Measurements from ENCODE around the gene PRRC2B. TPM values are rescaled to one million over a fixed set of nuclear protein-coding genes. Genes with fewer than 3 reads are reported as not detected.

Gene PRRC2B
- total RNA-seq, 1 donor from 2014 or later = 185 TPM

DNA sequence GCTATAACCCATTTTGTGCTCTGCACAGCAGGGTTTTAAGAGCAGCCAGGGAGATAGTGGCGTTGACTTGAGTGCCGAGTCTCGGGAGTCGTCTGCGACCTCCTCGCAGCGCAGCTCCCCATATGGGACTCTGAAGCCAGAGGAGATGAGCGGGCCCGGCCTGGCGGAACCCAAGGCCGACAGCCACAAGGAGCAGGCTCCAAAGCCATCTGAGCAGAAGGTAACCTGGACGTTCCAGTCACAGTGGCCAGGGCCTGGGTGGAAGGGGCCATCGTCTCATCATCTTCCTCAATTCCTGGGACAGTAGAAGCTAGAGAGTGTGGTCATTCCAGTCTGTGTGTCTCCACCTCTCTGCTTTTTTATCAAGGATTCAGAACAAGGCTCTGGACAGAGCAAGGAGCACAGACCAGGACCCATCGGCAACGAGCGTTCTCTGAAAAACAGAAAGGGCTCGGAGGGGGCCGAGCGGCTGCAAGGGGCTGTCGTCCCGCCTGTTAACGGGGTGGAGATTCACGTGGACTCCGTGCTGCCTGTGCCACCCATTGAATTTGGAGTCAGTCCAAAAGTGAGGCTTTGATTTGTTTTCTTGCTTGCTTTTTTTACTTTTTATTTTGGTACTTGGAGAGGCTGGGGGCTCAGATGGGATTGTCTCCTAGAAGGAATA lies 88.6 kb downstream of the PRRC2B start:
- DNase-seq (ENCODE audit: low spot score) = no peak

DNA sequence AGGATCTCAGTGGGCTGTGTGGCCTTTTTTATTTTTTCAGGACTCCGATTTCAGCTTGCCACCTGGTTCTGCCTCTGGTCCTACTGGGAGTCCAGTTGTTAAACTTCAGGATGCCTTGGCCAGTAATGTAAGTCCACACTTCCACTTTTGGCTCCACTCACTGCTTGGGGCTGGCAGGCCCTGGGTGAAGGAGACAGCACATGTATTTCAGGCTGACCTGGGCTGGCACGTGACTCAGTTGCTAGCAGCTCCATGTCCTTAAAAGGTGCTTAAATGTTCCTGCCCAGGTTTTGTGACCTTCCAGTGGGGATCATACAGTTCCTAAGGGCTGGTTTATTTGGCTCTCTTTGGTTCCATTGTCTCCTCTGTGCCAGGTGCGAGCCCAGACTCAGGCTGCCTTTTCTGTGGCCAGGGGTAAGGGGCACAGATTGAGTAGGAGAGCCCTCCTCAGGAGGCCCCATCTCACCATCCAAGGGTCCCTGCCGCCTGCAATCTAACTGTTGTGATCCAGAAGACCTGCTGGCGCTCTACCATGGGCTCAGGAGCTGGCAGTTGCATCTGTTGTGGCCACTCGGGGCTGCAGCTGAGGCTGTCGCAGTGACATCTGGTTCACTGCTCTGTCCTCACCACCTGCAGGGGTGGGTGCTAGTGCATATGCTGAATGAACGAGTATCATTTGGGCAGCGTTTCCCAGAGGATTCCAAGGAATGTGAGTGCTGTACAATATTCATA lies 89.6 kb downstream of the PRRC2B start:
- DNase-seq (ENCODE audit: low spot score) = no peak

DNA sequence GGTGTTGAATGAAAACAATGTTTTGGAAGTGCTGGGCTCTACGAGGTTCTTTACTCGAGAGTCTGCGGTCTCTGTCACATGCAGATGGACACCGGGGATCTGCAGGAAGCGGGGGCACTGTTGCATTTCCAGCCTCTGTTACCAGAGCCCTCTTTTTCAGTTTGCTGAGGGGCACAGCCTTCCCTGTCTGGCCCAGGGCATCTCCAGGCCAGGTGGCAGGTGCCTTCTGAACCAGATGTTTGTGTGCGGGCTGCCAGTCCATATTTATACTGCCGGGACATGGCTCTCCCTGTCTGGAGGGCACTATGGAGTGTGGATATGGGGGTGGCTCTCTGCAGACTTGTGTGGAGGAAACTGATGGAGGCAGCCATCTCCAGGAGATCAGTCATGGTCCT lies 90.2 kb downstream of the PRRC2B start:
- DNase-seq (ENCODE audit: low spot score) = no peak

DNA sequence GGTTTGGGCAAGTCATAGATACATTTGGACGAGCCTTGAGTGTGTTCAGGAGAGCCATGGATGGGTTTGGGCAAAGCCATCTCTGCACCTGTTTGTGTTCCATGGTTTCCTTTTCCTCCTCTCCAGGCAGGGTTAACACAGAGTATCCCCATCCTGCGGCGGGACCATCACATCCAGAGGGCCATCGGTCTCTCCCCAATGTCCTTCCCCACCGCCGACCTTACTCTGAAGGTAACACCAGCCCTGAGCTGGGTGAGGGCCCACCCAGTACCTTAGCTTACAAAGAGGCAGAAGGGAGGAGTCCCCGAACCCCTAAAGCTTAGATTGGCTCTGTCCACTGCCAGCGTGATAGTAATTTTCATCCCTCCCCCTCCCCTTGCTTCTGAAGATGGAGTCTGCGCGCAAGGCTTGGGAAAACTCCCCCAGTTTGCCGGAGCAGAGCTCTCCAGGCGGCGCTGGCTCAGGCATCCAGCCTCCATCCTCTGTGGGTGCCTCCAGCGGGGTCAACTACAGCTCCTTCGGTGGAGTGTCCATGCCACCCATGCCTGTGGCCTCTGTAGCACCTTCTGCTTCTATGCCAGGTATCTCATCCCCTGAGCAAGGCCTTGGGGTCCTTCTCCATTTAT lies 90.8 kb downstream of the PRRC2B start:
- no peak for DNase-seq (ENCODE audit: low spot score)

DNA sequence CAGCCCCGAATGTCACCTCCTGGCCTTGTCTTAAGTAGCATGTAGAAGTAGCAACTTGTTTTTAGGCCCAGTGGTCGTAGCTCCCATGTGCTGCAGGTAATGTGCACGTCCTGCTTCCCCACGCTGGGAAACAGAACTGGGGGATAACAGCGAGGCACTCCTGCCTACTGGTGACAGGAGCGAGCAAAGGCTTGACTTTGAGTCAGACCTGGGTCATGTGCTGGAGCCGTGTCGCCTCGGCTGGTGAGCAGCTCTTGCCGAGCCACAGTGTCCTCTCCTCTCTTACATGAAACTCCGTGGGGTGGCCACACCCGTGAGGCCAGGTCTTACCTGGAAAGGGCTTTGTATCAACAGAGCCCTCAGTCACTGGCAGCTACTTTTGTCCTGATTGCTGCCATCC lies 91.3 kb downstream of the PRRC2B start:
- DNase-seq (ENCODE audit: low spot score) = no peak

DNA sequence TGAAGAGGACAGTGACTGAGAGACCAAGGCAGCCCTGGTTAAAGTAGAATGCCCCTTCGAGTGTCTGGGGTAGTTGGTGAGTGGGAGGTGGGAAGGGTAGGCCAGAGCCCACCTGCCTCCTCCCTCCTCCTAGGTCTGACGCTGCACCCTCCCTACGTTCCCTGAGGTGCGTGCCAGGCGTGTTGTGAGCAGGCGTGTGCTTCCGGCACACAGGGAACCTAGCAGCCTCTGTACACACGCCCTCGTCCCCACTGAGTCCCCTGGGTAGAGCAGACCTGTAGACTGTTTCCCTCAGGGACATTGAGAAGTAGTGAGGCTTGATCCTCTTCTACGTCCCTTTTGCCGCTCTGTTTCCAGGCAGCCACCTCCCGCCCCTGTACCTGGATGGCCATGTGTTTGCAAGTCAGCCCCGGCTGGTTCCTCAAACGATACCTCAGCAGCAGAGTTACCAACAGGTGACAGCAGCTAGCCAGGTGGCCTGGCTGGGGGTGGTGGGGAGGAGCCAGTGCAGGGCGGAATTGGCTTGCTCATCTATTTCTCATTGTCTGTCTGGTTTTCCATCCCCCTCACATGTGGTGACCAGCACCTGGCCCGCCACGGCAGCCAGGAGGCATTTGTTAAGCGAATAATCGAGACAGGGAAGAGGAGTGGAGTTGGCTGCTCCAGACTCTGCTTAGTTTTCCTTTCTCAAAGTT lies 92.0 kb downstream of the PRRC2B start:
- DNase-seq (ENCODE audit: low spot score) = no peak

DNA sequence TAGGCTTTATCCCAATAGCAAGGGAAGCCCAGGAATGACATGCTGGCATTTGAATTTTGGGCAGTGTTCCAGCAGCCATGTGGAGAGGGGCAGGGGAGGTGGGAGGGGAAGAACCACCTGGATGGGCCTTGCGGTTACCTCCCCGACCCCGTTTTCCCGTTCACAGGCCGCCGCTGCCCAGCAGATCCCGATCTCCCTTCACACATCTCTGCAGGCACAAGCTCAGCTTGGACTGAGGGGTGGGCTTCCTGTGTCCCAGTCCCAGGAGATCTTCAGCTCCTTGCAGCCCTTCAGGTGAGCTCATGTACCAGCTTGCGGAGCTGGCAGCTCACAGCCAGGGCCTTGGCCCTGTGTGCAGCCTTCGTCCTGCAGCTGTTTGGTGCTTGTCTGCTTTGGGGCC lies 93.1 kb downstream of the PRRC2B start:
- DNase-seq (ENCODE audit: low spot score) = no peak

DNA sequence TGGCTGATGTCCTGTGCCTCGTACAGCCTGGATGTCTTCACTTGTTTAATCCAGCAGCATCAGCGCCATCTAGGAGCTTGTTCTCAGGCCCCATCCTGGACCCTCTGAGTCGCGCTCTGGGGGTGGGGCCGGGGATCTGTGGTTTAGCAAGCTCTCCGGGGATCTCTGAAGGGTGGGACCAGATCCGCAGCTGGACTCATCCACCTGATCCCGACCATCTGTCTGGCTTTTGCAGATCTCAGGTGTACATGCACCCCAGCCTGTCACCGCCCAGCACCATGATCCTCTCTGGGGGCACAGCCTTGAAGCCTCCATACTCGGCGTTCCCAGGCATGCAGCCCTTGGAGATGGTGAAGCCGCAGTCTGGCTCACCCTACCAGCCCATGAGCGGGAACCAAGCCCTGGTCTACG lies 93.7 kb downstream of the PRRC2B start:
- DNase-seq (ENCODE audit: low spot score) = no peak

DNA sequence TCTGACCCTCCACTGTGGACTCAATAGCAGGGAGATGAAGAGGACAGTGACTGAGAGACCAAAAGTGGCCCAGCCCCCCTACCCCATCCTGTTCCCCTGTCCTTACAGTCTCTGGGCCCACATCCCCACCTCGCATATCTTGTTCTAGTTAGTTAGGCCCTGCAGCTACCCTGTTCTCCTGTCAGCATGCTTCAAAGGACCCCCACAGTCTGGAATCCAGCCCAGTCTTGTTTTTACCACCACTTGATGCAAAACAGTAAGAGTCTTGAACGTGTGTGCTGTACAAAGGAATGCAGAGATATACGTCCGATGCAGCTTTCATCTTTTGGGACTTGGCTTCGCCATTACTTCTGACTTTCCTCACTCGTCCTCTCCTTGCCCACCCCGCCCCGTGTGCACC lies 96.6 kb downstream of the PRRC2B start:
- no peak for DNase-seq (ENCODE audit: low spot score)

DNA sequence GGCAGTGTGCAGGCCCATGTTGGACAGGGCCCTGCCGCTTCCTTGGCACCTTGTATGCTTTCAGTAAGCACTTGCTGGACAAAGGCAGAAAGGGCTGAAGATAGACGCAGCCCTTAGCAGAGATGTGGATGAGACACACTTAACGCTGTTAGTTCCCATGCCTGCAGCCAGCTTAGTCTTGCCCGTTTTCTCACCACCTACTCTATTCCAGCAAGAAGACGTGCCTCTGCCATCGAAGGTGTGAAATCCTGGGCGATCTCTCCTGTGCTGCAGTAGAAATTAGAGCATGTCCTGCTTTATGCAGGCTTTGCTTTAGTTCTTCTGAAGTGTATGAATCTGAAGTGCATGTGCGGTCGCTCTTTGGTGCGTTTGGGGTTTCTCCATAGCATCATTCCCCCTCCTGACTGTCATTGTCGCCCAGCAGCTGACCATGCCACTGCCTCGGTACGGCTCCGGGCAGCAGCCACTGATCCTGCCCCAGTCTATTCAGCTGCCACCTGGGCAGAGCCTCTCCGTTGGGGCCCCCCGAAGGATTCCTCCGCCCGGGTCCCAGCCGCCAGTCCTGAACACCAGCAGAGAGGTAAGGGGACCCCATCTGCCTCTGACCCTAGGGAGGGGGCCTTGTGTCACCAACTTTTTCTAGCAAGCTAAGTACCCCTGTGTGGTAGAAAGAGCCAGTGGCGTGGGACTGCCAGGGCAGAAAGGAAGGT lies 97.3 kb downstream of the PRRC2B start:
- DNase-seq (ENCODE audit: low spot score) = no peak

DNA sequence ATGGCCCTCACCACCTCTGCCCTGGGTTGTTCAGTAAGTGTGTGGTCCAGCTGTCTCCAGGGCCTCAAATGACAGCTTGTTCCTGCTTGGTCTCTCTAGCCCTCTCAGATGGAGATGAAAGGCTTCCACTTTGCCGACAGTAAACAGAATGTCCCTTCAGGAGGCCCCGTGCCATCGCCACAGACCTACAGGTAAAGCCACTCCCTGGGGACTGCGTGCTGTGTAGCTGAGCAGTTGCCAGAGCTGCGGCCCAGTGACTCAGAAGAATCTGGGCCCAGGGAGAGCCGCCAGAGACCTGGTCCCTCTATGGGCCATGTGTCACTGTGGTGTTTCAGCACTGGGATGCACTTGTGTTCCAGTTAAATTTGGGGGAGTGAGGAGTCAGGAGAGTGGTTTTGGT lies 98.2 kb downstream of the PRRC2B start:
- no peak for DNase-seq (ENCODE audit: low spot score)

DNA sequence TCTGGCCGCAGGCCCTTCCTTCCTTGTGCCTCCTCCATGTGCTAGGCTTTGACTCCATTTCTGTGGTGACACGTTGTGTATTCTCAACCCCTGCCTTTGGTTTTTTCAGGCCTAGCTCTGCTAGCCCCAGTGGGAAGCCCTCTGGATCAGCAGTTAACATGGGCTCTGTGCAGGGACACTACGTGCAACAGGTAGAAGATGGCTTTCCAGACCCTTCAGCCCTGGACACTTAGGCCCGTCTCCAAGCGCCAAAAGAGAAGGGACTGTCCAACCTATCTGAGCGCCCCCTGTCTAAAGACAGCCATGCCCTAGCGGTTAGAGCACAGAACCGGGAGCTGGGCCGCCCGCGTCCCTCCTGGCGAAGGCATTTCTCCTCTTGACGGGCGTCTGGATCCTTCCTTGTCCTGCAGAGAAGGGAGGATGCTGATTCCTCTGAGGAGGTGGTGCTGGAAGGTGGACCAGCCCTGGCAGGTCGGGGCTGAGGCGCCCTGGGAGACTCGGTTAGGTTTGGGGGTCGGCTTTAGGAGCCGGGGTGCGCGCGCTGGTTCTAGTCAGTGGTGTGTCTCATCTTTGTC lies 100.5 kb downstream of the PRRC2B start:
- no peak for DNase-seq (ENCODE audit: low spot score)

DNA sequence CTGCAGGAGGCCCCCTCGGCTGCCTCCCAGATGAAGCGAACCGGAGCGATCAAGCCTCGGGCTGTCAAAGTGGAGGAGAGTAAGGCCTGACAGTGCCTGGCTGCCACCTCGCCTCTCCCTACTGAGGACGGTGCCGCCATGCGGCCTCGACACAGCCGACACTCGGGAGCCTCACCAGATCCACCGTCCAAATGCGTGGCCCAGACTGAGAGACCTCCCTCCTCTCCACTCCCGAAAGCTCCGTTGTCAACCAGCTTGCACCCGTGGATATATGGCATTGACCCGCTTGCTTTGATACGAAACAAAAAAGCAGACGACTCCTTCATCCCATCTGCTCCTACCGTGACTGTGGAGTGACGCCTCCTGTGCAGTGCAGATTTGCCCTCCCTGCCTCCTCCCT lies 101.9 kb downstream of the PRRC2B start:
- DNase-seq (ENCODE audit: low spot score) = no peak

DNA sequence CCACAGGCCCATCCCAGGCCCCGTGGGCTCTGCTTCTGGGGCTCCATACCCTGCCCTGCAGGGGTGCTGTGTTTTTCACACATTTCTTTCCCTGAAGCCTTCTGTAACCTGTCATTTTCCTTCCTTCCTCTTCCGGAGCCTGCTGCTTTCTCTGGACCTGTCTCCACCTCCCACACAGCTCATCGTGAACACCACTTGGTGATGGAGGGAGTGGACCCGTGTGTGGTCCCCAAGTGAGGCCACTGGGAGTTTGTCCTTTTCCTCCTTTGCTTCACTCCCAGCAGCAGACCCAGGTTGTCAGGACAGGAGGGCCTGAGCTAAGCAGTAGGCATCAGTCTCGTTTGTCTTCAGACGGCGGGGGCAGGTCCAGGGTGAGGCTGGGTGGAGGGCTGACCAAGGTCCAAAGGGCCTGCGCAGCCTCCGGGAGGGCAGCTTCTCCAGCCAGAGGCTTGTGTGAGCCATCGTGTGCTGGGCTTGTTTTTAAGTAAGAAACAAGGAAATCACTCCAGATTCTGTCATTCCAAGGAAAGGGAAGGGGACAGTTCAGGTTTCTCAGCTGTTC lies 103.0 kb downstream of the PRRC2B start:
- no peak for DNase-seq (ENCODE audit: low spot score)

DNA sequence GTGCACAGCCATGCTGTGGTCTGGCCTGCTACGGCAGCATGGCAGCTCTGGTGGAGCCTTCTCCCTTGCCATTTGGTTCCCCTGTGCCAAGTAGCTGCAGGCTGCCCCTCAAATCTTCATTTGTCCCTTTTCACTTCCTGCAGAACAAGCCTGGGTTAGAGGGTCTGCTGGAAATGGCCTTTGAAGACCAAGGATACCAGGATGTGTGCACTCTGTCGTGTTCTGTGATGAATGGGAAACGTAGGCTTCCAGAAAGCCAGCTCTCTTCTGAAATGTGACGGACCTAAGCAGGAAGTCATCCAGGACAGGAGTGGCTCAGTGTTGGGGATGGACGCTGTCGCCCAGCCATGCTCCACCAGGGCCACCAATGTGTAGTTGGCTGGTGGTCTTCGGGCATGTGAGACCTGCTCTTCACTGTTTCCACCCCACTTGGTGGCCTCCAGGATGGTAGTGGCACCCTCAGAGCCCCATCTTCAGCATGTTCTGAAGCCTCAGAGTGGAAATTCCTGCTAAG lies 105.4 kb downstream of the PRRC2B start:
- DNase-seq (ENCODE audit: low spot score) = no peak

DNA sequence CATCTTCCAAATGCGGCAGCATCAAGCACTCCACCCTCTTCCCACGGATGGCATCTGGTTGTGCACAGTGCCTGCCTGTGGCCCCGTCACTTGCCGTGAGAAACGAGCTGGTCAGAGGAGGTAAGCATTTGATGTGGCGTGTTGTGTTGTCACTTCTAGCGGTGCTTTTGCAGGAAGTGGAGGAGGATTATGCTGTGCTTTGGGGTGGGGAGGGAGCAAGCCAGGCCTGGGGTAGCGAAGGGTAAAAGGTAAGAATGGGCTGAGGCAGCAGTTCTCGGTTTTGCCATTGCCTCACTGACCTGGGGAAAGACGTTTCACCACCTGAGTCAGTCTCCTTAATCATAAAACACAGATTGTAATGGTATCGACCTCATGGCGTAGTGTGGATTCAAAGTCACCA lies 106.5 kb downstream of the PRRC2B start:
- DNase-seq (ENCODE audit: low spot score) = no peak

DNA sequence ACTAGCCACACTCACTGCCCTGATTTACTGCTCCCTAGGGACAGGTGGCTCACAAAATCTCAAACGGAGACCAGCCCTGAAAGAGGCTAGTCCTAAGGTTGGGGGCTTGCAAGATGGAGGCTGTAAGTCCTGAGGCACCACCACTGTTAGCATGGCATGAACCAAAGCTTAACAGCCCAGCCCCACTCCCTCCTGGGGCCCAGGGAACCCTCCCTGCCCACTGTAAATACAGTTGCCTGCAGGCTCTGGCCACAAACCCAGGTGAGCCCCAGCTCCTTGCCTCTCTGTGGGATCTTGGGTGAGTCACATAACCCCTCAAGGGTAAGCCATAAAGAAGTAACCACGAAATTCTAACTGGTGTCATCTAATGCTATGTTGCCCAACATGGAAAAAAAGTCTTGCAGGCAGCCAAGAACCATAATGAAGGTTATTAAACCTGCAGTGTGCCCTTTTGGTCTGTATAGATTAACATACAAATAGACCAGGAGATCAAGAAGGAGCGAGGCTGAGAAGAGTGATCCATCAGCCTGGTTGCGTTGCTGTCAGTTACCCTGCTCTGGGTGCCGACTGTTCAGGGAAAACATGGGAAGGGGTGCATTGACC lies 107.2 kb downstream of the PRRC2B start:
- DNase-seq (ENCODE audit: low spot score) = no peak

DNA sequence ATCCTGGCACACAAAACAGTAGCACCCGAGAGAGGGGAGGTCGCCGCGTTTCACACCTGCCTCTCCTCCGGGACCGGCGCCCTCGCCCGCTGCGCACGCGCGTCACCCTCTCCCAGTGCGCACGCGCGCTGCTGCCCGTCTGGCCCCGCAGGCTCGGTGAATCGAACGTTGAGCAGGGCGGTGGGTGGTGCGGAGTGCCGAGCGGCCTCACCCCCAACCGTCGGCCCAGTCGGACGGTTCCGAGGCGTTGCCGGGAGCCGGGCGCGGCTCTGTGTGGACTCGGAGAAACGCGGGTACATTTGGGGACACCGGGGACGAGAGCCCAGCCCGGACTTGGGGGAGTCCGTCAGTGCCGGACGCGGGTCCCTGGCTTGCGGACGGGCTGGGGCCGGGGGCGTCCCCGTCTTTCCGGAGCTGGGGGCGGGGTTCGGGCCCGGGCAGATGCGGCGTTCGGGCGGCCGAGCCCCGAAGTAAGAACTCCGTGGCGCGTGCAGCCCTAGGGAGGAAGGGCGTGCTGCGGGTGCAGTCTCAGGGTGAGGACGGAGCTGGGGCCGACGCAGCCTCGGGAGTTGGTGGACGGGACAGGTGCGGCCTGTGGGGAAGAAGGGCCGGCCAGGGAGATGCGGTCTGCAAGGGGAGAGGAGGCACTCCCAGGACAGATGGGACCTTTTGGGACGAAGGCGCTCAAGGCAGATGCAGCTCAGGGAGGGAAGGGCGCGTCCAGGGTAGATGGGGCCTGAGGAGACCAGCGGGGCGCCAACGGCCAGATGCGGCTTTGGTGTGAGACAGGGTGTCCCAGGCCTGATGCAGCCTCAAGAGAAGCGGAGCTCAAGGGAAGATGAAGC lies 109.1 kb downstream of the PRRC2B start, which contains the start of gene POMT1:
TSS of gene POMT1 (plus strand) at position 138 of the 845 bp plus-strand sequence. CDS start 1,301 bp downstream, outside the sequence.
- DNase-seq (ENCODE audit: low spot score) = peak; percentile 96

Measured in mesenteric fat pad (tissue), 1 donor.